ENCODE data around the gene LIFR. TPM values are rescaled to one million over a fixed set of nuclear protein-coding genes. Genes with fewer than 3 reads are reported as not detected.

The LIFR gene
- total RNA-seq, 1 donor from 2014 or later = 45.8 TPM

- Histone ChIP-seq H3K27me3 (ENCODE audit: low read depth) (no peaks in the 10 kb centered on the region), H3K36me3 (no peaks in the 10 kb centered on the region), H3K9me3 (replicated peaks) (no peaks in the 10 kb centered on the region), H3K27ac (replicated peaks) (peak overlapping the region; percentile 59), H3K4me1 (peaks cover 36% of the 10 kb centered on the region), H3K4me3 (no peak overlapping the region)
- intact Hi-C loops (cut with micrococcal nuclease) = loop anchor here (5.0 kb wide), 1 partner anchor 34 kb away; the partner anchor contains the start of gene LIFR
- no peak for DNase-seq
- TF ChIP-seq CTCF (IDR thresholded peaks at IDR 0.05; ENCODE audit: borderline replicate concordance) = no peak
Observed at GRCh38 chr5:38590838-38591522, 34.5 kb upstream of the LIFR start.

DNA sequence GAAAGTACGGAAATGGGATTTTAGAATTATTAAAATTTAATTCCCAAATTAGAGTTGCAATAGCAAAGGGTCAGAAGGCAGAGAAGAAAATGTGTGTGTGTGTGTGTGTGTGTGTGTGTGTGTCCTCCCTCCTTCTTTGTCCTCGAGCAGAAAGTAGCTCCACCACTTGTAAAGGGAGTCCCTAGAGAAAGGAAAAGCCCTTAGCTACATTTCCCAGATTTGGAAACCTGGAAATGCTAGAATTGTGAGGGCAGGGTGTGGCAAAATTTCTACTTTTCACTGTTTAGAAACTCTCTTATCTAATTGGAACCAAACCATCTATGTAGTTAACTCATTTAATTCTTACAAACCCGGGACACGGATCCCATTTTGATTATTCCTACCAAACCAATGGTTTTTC is 33.2 kb upstream of the LIFR start:
- no peaks in the 10 kb centered on the region for H3K36me3 ChIP-seq
- peaks cover 26% of the 10 kb centered on the region for H3K4me1 ChIP-seq
- H3K4me3 ChIP-seq = no peak overlapping the region
- no peaks in the 10 kb centered on the region for H3K27me3 ChIP-seq (ENCODE audit: low read depth)
- no peaks in the 10 kb centered on the region for H3K9me3 ChIP-seq (replicated peaks)
- H3K27ac ChIP-seq (replicated peaks) = peak overlapping the region; percentile 59
- DNase-seq = no peak
- TF ChIP-seq CTCF (IDR thresholded peaks at IDR 0.05; ENCODE audit: borderline replicate concordance) = no peak
- intact Hi-C loops (cut with micrococcal nuclease) = loop anchor here (5.0 kb wide), 1 partner anchor 32 kb away; the partner anchor contains the start of gene LIFR

GRCh38 chr5:38585816-38586215 is 29.4 kb upstream of the LIFR start:
- no peak for TF ChIP-seq CTCF (IDR thresholded peaks at IDR 0.05; ENCODE audit: borderline replicate concordance)
- no peaks in the 10 kb centered on the region for H3K27me3 ChIP-seq (ENCODE audit: low read depth)
- no peak for DNase-seq
- peaks cover 24% of the 10 kb centered on the region for H3K4me1 ChIP-seq
- no peaks in the 10 kb centered on the region for H3K36me3 ChIP-seq
- no peaks in the 10 kb centered on the region for H3K9me3 ChIP-seq (replicated peaks)
- H3K4me3 ChIP-seq = no peak overlapping the region
- H3K27ac ChIP-seq (replicated peaks) = no peak overlapping the region
- intact Hi-C loops (cut with micrococcal nuclease) = no loop called here

GRCh38 chr5:38583500-38583899 is 27.1 kb upstream of the LIFR start:
- H3K4me1 ChIP-seq = peaks cover 7% of the 10 kb centered on the region
- no peak overlapping the region for H3K4me3 ChIP-seq
- H3K9me3 ChIP-seq (replicated peaks) = no peaks in the 10 kb centered on the region
- no peaks in the 10 kb centered on the region for H3K36me3 ChIP-seq
- H3K27me3 ChIP-seq (ENCODE audit: low read depth) = no peaks in the 10 kb centered on the region
- no peak for DNase-seq
- H3K27ac ChIP-seq (replicated peaks) = no peak overlapping the region
- intact Hi-C loops (cut with micrococcal nuclease) = no loop called here
- TF ChIP-seq CTCF (IDR thresholded peaks at IDR 0.05; ENCODE audit: borderline replicate concordance) = no peak

DNA sequence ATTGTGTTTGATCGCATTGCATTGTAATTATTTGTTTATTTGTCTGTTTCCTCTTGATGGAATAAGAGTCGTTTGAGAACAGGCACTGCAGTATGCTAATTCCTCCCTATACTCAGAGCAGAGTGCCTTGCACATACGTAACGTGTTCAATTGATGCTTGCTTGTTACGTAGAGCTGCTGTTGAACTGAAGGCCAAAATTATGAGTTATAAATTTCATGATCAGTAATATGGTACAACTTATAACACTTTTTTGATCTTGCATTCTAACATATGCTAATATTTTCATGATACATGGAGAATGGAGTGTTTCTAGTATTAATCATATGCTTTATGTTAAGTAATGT is 26.5 kb upstream of the LIFR start:
- intact Hi-C loops (cut with micrococcal nuclease) = no loop called here

More for the DNA sequence above, 26.5 kb upstream of the LIFR start:
- Histone ChIP-seq H3K36me3 (no peaks in the 10 kb centered on the region), H3K27ac (replicated peaks) (no peak overlapping the region), H3K4me3 (no peak overlapping the region), H3K4me1 (peaks cover 7% of the 10 kb centered on the region), H3K27me3 (ENCODE audit: low read depth) (no peaks in the 10 kb centered on the region), H3K9me3 (replicated peaks) (no peaks in the 10 kb centered on the region)
- no peak for TF ChIP-seq CTCF (IDR thresholded peaks at IDR 0.05; ENCODE audit: borderline replicate concordance)
- DNase-seq = no peak

All from left ventricle myocardium inferior (tissue), 1 donor.